Suprapubic skin (tissue), 4 donors: ENCODE results near the gene PLP2.

ENCODE experiments used
- EP300 ChIP-seq: sonication (generic); formaldehyde crosslinking; IDR thresholded peaks from one replicate; pipeline ENCODE4 v1.6.1; 2017; ENCODE audit warnings: antibody characterized with exemption
- POLR2A ChIP-seq, 2 donors: fragments of 450-650 bp; IDR thresholded peaks; one replicate each; pipeline ENCODE4 v1.6.1; 2017; ENCODE audit warnings: antibody characterized with exemption in 2 of 2, mild to moderate bottlenecking in 2 of 2, moderate library complexity in 2 of 2
- POLR2AphosphoS5 ChIP-seq, 3 donors: sonication (generic); formaldehyde crosslinking; IDR thresholded peaks; one replicate each; pipeline ENCODE4 v1.6.1; 2017; ENCODE audit warnings: antibody characterized with exemption in 3 of 3
- TF ChIP-seq, protein P1 (sequence below), 2 donors: fragments of 200-600 bp in 1 of 2; fragments of 450-650 bp in 1 of 2; sonication (generic) in 1 of 2; IDR thresholded peaks; one replicate each; pipeline ENCODE4 v1.5.1; 2016 to 2019; ENCODE audit warnings: antibody characterized with exemption in 2 of 2, mild to moderate bottlenecking in 1 of 2, moderate library complexity in 1 of 2

- TF ChIP-seq, protein P1, sequence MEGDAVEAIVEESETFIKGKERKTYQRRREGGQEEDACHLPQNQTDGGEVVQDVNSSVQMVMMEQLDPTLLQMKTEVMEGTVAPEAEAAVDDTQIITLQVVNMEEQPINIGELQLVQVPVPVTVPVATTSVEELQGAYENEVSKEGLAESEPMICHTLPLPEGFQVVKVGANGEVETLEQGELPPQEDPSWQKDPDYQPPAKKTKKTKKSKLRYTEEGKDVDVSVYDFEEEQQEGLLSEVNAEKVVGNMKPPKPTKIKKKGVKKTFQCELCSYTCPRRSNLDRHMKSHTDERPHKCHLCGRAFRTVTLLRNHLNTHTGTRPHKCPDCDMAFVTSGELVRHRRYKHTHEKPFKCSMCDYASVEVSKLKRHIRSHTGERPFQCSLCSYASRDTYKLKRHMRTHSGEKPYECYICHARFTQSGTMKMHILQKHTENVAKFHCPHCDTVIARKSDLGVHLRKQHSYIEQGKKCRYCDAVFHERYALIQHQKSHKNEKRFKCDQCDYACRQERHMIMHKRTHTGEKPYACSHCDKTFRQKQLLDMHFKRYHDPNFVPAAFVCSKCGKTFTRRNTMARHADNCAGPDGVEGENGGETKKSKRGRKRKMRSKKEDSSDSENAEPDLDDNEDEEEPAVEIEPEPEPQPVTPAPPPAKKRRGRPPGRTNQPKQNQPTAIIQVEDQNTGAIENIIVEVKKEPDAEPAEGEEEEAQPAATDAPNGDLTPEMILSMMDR (IDR thresholded peaks at IDR 0.05), result no peak
- TF ChIP-seq POLR2A (IDR thresholded peaks at IDR 0.05) (no peak), EP300 (no peak), POLR2AphosphoS5 (IDR thresholded peaks at IDR 0.05) (no peak)
These were observed 7.7 kb downstream of the PLP2 start for GRCh38 chrX:49179358-49179757.
